ENCODE measurements around the gene PRDM10.

PRDM10 gene

DNA sequence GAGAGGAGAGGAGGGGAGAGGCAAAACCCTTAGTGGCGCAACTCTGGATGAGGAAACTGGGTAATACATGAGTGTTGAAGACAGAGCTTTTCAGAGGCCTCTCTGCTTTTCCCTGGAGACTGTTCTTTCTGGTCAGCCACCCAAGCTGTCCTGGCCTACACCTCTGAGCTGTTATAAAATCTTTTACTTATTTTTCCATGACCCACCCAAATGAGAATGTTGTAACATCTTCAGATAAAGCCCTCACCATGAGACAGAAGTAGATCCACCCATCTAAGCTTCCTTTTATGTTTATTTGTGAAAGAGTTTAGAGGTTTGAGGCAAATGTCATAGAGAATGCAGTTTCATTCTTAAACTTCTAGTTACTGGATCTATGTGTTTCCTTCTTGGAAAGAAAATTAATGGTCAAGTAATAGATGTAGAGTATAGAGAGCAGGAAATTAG, 46.7 kb upstream of the PRDM10 start:
- H3K9ac ChIP-seq (ENCODE audit: low read length), result no peak overlapping the region
- no peak overlapping the region for H3K4me2 ChIP-seq (ENCODE audit: low read length)
- TF ChIP-seq EZH2phosphoT487 (IDR thresholded peaks at IDR 0.05; ENCODE audit: low read depth), result no peak
- TF ChIP-seq, protein P1, sequence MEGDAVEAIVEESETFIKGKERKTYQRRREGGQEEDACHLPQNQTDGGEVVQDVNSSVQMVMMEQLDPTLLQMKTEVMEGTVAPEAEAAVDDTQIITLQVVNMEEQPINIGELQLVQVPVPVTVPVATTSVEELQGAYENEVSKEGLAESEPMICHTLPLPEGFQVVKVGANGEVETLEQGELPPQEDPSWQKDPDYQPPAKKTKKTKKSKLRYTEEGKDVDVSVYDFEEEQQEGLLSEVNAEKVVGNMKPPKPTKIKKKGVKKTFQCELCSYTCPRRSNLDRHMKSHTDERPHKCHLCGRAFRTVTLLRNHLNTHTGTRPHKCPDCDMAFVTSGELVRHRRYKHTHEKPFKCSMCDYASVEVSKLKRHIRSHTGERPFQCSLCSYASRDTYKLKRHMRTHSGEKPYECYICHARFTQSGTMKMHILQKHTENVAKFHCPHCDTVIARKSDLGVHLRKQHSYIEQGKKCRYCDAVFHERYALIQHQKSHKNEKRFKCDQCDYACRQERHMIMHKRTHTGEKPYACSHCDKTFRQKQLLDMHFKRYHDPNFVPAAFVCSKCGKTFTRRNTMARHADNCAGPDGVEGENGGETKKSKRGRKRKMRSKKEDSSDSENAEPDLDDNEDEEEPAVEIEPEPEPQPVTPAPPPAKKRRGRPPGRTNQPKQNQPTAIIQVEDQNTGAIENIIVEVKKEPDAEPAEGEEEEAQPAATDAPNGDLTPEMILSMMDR (IDR thresholded peaks at IDR 0.05; ENCODE audit: low read depth, low read length), result no peak
- H3K27ac ChIP-seq (ENCODE audit: low read length), result no peak overlapping the region
- no peaks in the 10 kb centered on the region for H3K36me3 ChIP-seq (replicated peaks; ENCODE audit: low read depth, low read length)
- H2AFZ ChIP-seq (ENCODE audit: low read depth, low read length), result no peak overlapping the region
- no peaks in the 10 kb centered on the region for H3K4me1 ChIP-seq (ENCODE audit: low read length)
- no peak overlapping the region for H3K4me3 ChIP-seq (ENCODE audit: low read length)
- H4K20me1 ChIP-seq (ENCODE audit: insufficient read depth, low read length), result no peaks in the 10 kb centered on the region
- no peaks in the 10 kb centered on the region for H3K9me3 ChIP-seq (ENCODE audit: insufficient read depth, low read length)
- H3K27me3 ChIP-seq (ENCODE audit: low read depth, low read length), result peaks cover 16% of the 10 kb centered on the region
- H3K79me2 ChIP-seq (ENCODE audit: low read length), result no peaks in the 10 kb centered on the region

DNA sequence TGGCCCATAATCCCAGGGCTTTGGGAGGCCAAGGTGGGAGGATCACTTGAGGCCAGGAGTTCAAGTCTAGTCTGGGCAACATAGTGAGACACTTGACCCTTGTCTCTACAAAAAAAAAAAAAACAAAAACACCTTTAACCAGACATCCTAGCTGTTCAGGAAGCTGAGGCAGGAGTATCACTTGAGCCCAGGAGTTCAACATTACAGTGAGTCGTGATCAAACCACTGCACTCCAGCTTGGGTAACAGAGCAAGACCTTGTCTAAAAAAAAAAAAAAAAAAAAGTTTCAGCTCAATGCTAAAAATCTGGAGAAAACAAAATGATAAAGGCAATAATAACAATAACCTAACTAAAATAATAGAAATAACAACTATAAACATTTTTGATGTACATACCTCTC, 44.5 kb upstream of the PRDM10 start:
- H3K79me2 ChIP-seq (ENCODE audit: low read length), result no peaks in the 10 kb centered on the region
- H3K4me3 ChIP-seq (ENCODE audit: low read length), result no peak overlapping the region
- H3K27ac ChIP-seq (ENCODE audit: low read length), result no peak overlapping the region
- H3K9me3 ChIP-seq (ENCODE audit: insufficient read depth, low read length), result no peaks in the 10 kb centered on the region
- no peaks in the 10 kb centered on the region for H3K36me3 ChIP-seq (replicated peaks; ENCODE audit: low read depth, low read length)
- no peaks in the 10 kb centered on the region for H4K20me1 ChIP-seq (ENCODE audit: insufficient read depth, low read length)
- no peak for TF ChIP-seq EZH2phosphoT487 (IDR thresholded peaks at IDR 0.05; ENCODE audit: low read depth)
- TF ChIP-seq, protein P1 (IDR thresholded peaks at IDR 0.05; ENCODE audit: low read depth, low read length), result no peak
- no peak overlapping the region for H2AFZ ChIP-seq (ENCODE audit: low read depth, low read length)
- H3K9ac ChIP-seq (ENCODE audit: low read length), result no peak overlapping the region
- H3K4me1 ChIP-seq (ENCODE audit: low read length), result 0 out of 2 replicates have a peak, but pooled peaks cover 3% of the 10 kb centered on the region
- H3K4me2 ChIP-seq (ENCODE audit: low read length), result no peak overlapping the region
- H3K27me3 ChIP-seq (ENCODE audit: low read depth, low read length), result 0 out of 2 replicates have a peak, but pooled peaks cover 4% of the 10 kb centered on the region

DNA sequence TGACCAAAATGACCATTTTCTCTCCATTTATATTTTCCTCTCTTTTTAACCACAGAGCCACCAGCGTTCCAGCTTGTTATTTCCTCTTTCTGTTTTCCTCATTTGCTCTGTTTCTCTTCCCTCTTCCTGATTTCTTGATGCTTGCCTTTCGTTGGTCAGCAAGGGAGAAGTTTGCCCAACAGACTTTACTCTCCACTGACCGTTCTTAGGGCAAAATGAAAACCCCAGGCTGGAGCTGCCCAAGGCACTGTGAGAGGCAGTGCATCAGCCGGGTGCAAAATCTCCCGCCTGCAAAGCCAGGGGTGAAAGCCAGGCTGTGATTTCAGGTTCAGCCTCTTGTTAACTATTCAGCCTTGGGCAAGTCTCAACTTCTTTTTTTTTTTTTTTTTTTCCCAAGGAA, 40.9 kb upstream of the PRDM10 start:
- Histone ChIP-seq H4K20me1 (ENCODE audit: insufficient read depth, low read length) (no peaks in the 10 kb centered on the region), H3K9ac (ENCODE audit: low read length) (no peak overlapping the region), H2AFZ (ENCODE audit: low read depth, low read length) (no peak overlapping the region), H3K27me3 (ENCODE audit: low read depth, low read length) (no peaks in the 10 kb centered on the region), H3K4me2 (ENCODE audit: low read length) (no peak overlapping the region), H3K36me3 (replicated peaks; ENCODE audit: low read depth, low read length) (no peaks in the 10 kb centered on the region), H3K27ac (ENCODE audit: low read length) (no peak overlapping the region), H3K4me1 (ENCODE audit: low read length) (0 out of 2 replicates have a peak, but pooled peaks cover 3% of the 10 kb centered on the region), H3K79me2 (ENCODE audit: low read length) (no peaks in the 10 kb centered on the region), H3K9me3 (ENCODE audit: insufficient read depth, low read length) (no peaks in the 10 kb centered on the region), H3K4me3 (ENCODE audit: low read length) (no peak overlapping the region)
- TF ChIP-seq, protein P1 (IDR thresholded peaks at IDR 0.05; ENCODE audit: low read depth, low read length), result no peak
- no peak for TF ChIP-seq EZH2phosphoT487 (IDR thresholded peaks at IDR 0.05; ENCODE audit: low read depth)

DNA sequence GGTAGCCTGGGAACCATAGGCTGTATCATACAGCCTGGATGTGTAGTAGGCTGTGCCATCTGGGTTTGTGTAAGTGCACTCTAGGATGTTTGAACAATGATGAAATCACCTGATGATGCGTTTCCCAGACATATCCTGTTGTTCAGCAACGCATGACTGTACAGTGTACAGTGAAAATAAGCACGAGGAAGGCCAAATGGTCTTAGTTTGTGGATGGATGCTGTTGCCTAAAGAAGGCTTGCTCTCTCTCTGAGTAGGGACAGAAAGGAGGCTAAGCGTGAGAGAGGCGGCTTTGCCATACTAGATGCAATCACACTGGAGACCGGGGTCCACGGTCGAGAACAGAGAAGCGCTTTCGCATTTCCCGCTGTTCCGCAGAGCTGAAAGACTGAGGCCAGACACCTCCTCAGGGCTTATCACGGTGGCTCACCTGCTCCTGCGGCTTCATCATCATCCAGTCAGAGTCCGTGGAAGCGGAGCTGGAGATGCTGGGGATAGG, 39.5 kb upstream of the PRDM10 start:
- Histone ChIP-seq H2AFZ (ENCODE audit: low read depth, low read length) (no peak overlapping the region), H3K4me3 (ENCODE audit: low read length) (no peak overlapping the region), H3K4me2 (ENCODE audit: low read length) (no peak overlapping the region), H3K79me2 (ENCODE audit: low read length) (no peaks in the 10 kb centered on the region), H3K9ac (ENCODE audit: low read length) (no peak overlapping the region), H3K36me3 (replicated peaks; ENCODE audit: low read depth, low read length) (no peaks in the 10 kb centered on the region), H3K9me3 (ENCODE audit: insufficient read depth, low read length) (no peaks in the 10 kb centered on the region), H3K27ac (ENCODE audit: low read length) (no peak overlapping the region), H3K27me3 (ENCODE audit: low read depth, low read length) (peaks cover 10% of the 10 kb centered on the region), H3K4me1 (ENCODE audit: low read length) (0 out of 2 replicates have a peak, but pooled peaks cover 3% of the 10 kb centered on the region), H4K20me1 (ENCODE audit: insufficient read depth, low read length) (no peaks in the 10 kb centered on the region)
- TF ChIP-seq, protein P1 (IDR thresholded peaks at IDR 0.05; ENCODE audit: low read depth, low read length), result no peak
- no peak for TF ChIP-seq EZH2phosphoT487 (IDR thresholded peaks at IDR 0.05; ENCODE audit: low read depth)
